MV-4-11 (cell line): ENCODE measurements around the gene CCT6B.
"Not testable (repeated sequence)": the region's sequence is repeated elsewhere in the genome, so short reads cannot be mapped to it uniquely, and the experiment has no call there.

Experiments
- DNase-seq: peaks from one replicate; lab custom pipeline; 2025; lab: John Stamatoyannopoulos, UW

Gene CCT6B

GRCh38 chr17:34961093-34961911 lies at the start of gene CCT6B, which contains the start of gene ZNF830:
Gene CCT6B, minus strand, starts transcription at chr17:34961460. Its CDS starts 67 bp downstream, at chr17:34961393.
Gene ZNF830, plus strand, starts transcription at chr17:34961540. Its CDS starts 27 bp downstream, at chr17:34961567.
- peak; percentile 93 for DNase-seq

GRCh38 chr17:35010093-35010492 lies 48.8 kb upstream of the CCT6B start:
- no peak for DNase-seq

- no peak for DNase-seq
These were observed 45.7 kb upstream of the CCT6B start for GRCh38 chr17:35006961-35007360.

- DNase-seq = no peak
These were observed 45.1 kb upstream of the CCT6B start for GRCh38 chr17:35006345-35006744.

- DNase-seq = no peak
These were observed 42.5 kb upstream of the CCT6B start for GRCh38 chr17:35003778-35004177.

GRCh38 chr17:35002876-35003551 lies 41.8 kb upstream of the CCT6B start:
- no peak for DNase-seq

- no peak for DNase-seq
These were observed 40.3 kb upstream of the CCT6B start for GRCh38 chr17:35001549-35001948.

- DNase-seq = not testable (repeated sequence)
These were observed 39.7 kb upstream of the CCT6B start for GRCh38 chr17:35000965-35001364.

GRCh38 chr17:34999456-34999855 lies 38.2 kb upstream of the CCT6B start:
- no peak for DNase-seq

- DNase-seq = peak; percentile 65
These were observed 36.9 kb upstream of the CCT6B start for GRCh38 chr17:34998205-34998604.

- DNase-seq = no peak
These were observed 36.1 kb upstream of the CCT6B start for GRCh38 chr17:34997355-34997862.

GRCh38 chr17:34996422-34997285 lies 35.4 kb upstream of the CCT6B start:
- DNase-seq = peak; percentile 68

GRCh38 chr17:34993031-34993430 lies 31.8 kb upstream of the CCT6B start:
- peak; percentile 62 for DNase-seq

GRCh38 chr17:34991606-34992005 lies 30.3 kb upstream of the CCT6B start:
- peak; percentile 68 for DNase-seq

- peak; percentile 93 for DNase-seq
These were observed 29.7 kb upstream of the CCT6B start for GRCh38 chr17:34990921-34991365.

- no peak for DNase-seq
These were observed 28.2 kb upstream of the CCT6B start for GRCh38 chr17:34989473-34989872.

- DNase-seq = peak; percentile 31
These were observed 27.4 kb upstream of the CCT6B start for GRCh38 chr17:34988644-34989043.

GRCh38 chr17:34987232-34987631 lies 26.0 kb upstream of the CCT6B start:
- DNase-seq = peak; percentile 52

GRCh38 chr17:34981538-34982241 lies 20.4 kb upstream of the CCT6B start:
- DNase-seq = no peak

GRCh38 chr17:34980681-34981537 lies 19.6 kb upstream of the CCT6B start:
- DNase-seq = peak; percentile 88
